CD4-positive, alpha-beta T cell treated with Interleukin-21 for 1 hour (primary cell): ENCODE results near the gene PLEKHJ1.

Experiments
- DNase-seq: peaks from one replicate; pipeline ENCODE4 v3.0.0-alpha.2; 2020

The PLEKHJ1 gene

GRCh38 chr19:2195361-2195760 lies 40.8 kb downstream of the PLEKHJ1 start:
- DNase-seq: no peak

- DNase-seq: no peak
Measured at GRCh38 chr19:2194513-2195078, 41.5 kb downstream of the PLEKHJ1 start.

GRCh38 chr19:2193807-2194206 lies 42.3 kb downstream of the PLEKHJ1 start:
- DNase-seq: no peak

GRCh38 chr19:2192862-2193261 lies 43.3 kb downstream of the PLEKHJ1 start:
- no peak for DNase-seq

- DNase-seq: no peak
Measured at GRCh38 chr19:2191456-2192310, 44.4 kb downstream of the PLEKHJ1 start.

GRCh38 chr19:2190848-2191455 lies 45.2 kb downstream of the PLEKHJ1 start:
- no peak for DNase-seq

GRCh38 chr19:2189880-2190279 lies 46.2 kb downstream of the PLEKHJ1 start:
- no peak for DNase-seq

- no peak for DNase-seq
Measured at GRCh38 chr19:2188708-2189385, 47.3 kb downstream of the PLEKHJ1 start.

- no peak for DNase-seq
Measured at GRCh38 chr19:2187159-2187558, 49.0 kb downstream of the PLEKHJ1 start.

GRCh38 chr19:2186071-2186846 lies 49.9 kb downstream of the PLEKHJ1 start:
- DNase-seq: no peak

- no peak for DNase-seq
Measured at GRCh38 chr19:2185734-2186070, 50.4 kb downstream of the PLEKHJ1 start.

- DNase-seq: no peak
Measured at GRCh38 chr19:2184422-2184975, 51.6 kb downstream of the PLEKHJ1 start.
